ENCODE measurements around the gene CRIP3. TPM values are rescaled to one million over a fixed set of nuclear protein-coding genes. Genes with fewer than 3 reads are reported as not detected.

The CRIP3 gene
- total and polyA plus RNA-seq, 10 of the 15 experiments (the other 5 are each of a cell fraction or from before 2014, with no cell fraction given), result 1.5 to 9.2 (median 2.2) TPM

GRCh38 chr6:43283514-43283901, 25.1 kb downstream of the CRIP3 start:
- ChIA-PET SMC1A (ENCODE audit: uncharacterized antibody, unreplicated experiment) (no interaction called here), RAD21 (ENCODE audit: unreplicated experiment) (no interaction called here), POLR2A (no interaction called here), CTCF (no interaction called here)
- Histone ChIP-seq H3K4me3 (no peak overlapping the region), H3K9ac (ENCODE audit: control insufficient read depth, insufficient read depth, low read length) (no peak overlapping the region), H3K27me3 (replicated peaks in 1 of 2; ENCODE audit: control insufficient read depth in 2 of 2, insufficient read depth in 2 of 2, low read length in 1 of 2) (peaks cover 0 to 2% of the 10 kb centered on the region in 2 experiments; a peak in 3 of 4 replicates), H3K36me3 (ENCODE audit: control insufficient read depth in 2 of 2, insufficient read depth in 2 of 2, low read length in 1 of 2) (no peaks in the 10 kb centered on the region), H3K9me3 (replicated peaks; ENCODE audit: control insufficient read depth, insufficient read depth, low read length) (no peaks in the 10 kb centered on the region), H3K27ac (ENCODE audit: control insufficient read depth, insufficient read depth) (no peak overlapping the region), H3K79me2 (ENCODE audit: control insufficient read depth, insufficient read depth, low read length) (no peaks in the 10 kb centered on the region), H3K4me2 (ENCODE audit: control insufficient read depth, insufficient read depth) (no peak overlapping the region), H3K4me1 (ENCODE audit: control insufficient read depth, insufficient read depth, low read length) (no peaks in the 10 kb centered on the region), H2AFZ (ENCODE audit: control insufficient read depth, low read depth, low read length) (no peak overlapping the region), H4K20me1 (ENCODE audit: control insufficient read depth, insufficient read depth) (no peaks in the 10 kb centered on the region)
- FAIRE-seq (no peak), ATAC-seq (no peak), DNase-seq (ENCODE audit: low read depth, low spot score) (no peak)
- BruUV-seq (replicated peaks), result no TSS peak
- intact Hi-C loops (cut with micrococcal nuclease; ENCODE audit: unreplicated experiment) (no loop called here), in situ Hi-C loops (cut with MboI) (no loop called here)
- 56% methylated on average over 18 of the region's 18 CpGs for WGBS (ENCODE audit: insufficient coverage, insufficient replicate concordance, low lambda C conversion rate, missing lambda C conversion rate)
- TF ChIP-seq GABPA (IDR thresholded peaks at IDR 0.05; ENCODE audit: low read depth) (no peak), USF1 (IDR thresholded peaks at IDR 0.05; ENCODE audit: borderline replicate concordance, extremely low read length, insufficient read depth, low read depth, low read length) (no peak), ASH2L (IDR thresholded peaks at IDR 0.05; ENCODE audit: borderline replicate concordance, low read depth) (no peak), POLR2A (IDR thresholded peaks at IDR 0.05; ENCODE audit: low read depth, low read length) (no peak), POLR2AphosphoS2 (IDR thresholded peaks at IDR 0.05; ENCODE audit: low read depth, low read length) (no peak), PBX3 (IDR thresholded peaks at IDR 0.05; ENCODE audit: insufficient replicate concordance, low read depth, low read length) (no peak), LARP7 (IDR thresholded peaks at IDR 0.05) (no peak), PML (IDR thresholded peaks at IDR 0.05; ENCODE audit: low read length) (no peak), ZBED1 (IDR thresholded peaks at IDR 0.05; ENCODE audit: borderline replicate concordance) (no peak), PRDM15 (CRISPR knock-in tag; IDR thresholded peaks at IDR 0.05) (no peak), MTA2 (IDR thresholded peaks at IDR 0.05; ENCODE audit: low read depth) (no peak), EED (IDR thresholded peaks at IDR 0.05; ENCODE audit: low read depth) (no peak), HDAC6 (IDR thresholded peaks at IDR 0.05; ENCODE audit: unreplicated experiment) (no peak), TAF1 (IDR thresholded peaks at IDR 0.05; ENCODE audit: borderline replicate concordance, low read depth, low read length) (no peak), MYC (IDR thresholded peaks at IDR 0.05; ENCODE audit: insufficient read depth, insufficient read length, insufficient replicate concordance, low read length, severe bottlenecking) (no peak), NFYB (IDR thresholded peaks at IDR 0.05; ENCODE audit: insufficient read depth, low read depth, low read length) (no peak), TARDBP (IDR thresholded peaks at IDR 0.05; ENCODE audit: borderline replicate concordance) (no peak)
